GM12864 (cell line): Measurements from ENCODE around the gene EMCN.

Experiments used
- DNase-seq: peaks from one replicate; pipeline ENCODE4 v3.0.0-alpha.2; 2011; ENCODE audit warnings: low read depth
- H3K4me3 ChIP-seq: 2 replicates; pipeline ENCODE4 v1.5.1; 2011; ENCODE audit warnings: mild to moderate bottlenecking, low read depth, low read length, control low read depth
- TF ChIP-seq, protein P1 (sequence below): IDR thresholded peaks from 2 replicates; pipeline ENCODE4 v1.5.1; 2011; ENCODE audit warnings: low read depth, mild to moderate bottlenecking, moderate library complexity, low read length, control low read depth, inconsistent platforms; ENCODE audit errors: missing control alignments

EMCN gene

GRCh38 chr4:100369871-100370270, 148.0 kb downstream of the EMCN start:
- no peak for DNase-seq
- no peak overlapping the region for H3K4me3 ChIP-seq
- TF ChIP-seq, protein P1, sequence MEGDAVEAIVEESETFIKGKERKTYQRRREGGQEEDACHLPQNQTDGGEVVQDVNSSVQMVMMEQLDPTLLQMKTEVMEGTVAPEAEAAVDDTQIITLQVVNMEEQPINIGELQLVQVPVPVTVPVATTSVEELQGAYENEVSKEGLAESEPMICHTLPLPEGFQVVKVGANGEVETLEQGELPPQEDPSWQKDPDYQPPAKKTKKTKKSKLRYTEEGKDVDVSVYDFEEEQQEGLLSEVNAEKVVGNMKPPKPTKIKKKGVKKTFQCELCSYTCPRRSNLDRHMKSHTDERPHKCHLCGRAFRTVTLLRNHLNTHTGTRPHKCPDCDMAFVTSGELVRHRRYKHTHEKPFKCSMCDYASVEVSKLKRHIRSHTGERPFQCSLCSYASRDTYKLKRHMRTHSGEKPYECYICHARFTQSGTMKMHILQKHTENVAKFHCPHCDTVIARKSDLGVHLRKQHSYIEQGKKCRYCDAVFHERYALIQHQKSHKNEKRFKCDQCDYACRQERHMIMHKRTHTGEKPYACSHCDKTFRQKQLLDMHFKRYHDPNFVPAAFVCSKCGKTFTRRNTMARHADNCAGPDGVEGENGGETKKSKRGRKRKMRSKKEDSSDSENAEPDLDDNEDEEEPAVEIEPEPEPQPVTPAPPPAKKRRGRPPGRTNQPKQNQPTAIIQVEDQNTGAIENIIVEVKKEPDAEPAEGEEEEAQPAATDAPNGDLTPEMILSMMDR = no peak

DNA sequence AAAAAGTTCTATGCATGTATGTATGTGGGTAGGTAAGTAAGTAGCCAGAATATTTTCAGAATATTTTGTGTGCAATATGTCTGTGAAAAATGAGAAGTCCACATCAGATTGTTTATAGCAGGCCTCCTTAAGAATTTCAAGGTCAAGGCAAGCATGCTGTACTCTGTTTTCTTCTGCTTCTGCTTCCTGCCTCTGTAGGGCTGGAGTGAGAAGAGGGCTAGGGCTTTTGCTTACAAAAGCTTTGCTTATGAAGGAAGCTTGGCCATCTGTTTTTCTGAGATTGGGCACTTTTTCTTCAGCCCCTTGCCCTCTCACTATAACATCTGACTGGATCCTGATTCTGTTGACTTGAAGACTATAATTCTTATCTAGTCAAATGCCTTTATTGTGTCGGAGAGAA, 150.4 kb downstream of the EMCN start:
- TF ChIP-seq, protein P1 = no peak
- no peak overlapping the region for H3K4me3 ChIP-seq
- no peak for DNase-seq

GRCh38 chr4:100366213-100366612, 151.6 kb downstream of the EMCN start:
- TF ChIP-seq, protein P1 = no peak
- no peak overlapping the region for H3K4me3 ChIP-seq
- no peak for DNase-seq

GRCh38 chr4:100362366-100362765, 155.5 kb downstream of the EMCN start:
- no peak overlapping the region for H3K4me3 ChIP-seq
- TF ChIP-seq, protein P1 = no peak
- DNase-seq = no peak

- no peak for DNase-seq
- H3K4me3 ChIP-seq = no peak overlapping the region
- TF ChIP-seq, protein P1 = no peak
Measured at GRCh38 chr4:100361336-100361735, 156.5 kb downstream of the EMCN start.

DNA sequence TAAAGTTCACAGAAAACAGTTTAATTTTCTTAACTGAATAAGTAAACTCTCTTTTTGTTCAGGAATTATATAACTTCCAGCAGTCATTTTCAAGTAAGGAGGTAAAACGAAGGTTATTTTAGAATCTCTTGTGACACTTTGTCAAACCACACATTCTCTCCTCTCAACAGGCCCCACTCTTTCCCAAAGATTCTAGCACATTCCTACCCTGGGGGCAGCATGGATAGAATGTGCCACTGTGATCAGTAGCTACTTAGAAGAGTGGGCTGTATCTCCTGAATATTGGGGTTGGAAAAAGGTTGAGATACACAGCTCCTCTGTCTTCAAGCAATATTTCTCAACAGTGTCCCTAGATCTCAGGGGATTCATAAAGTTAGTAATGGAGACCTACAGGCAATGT, 157.6 kb downstream of the EMCN start:
- no peak overlapping the region for H3K4me3 ChIP-seq
- no peak for DNase-seq
- TF ChIP-seq, protein P1 = no peak

- no peak for DNase-seq
- TF ChIP-seq, protein P1 = no peak
- no peak overlapping the region for H3K4me3 ChIP-seq
Measured at GRCh38 chr4:100359441-100359840, 158.4 kb downstream of the EMCN start.
